Type B pancreatic cell (in vitro differentiated cells): Measurements from ENCODE around the gene ERCC4. TPM values are rescaled to one million over a fixed set of nuclear protein-coding genes. Genes with fewer than 3 reads are reported as not detected.
A peak's percentile ranks its signal among the peaks of the same experiment; 100 is the strongest.

Experiments used
- DNase-seq: peaks from one replicate; pipeline ENCODE4 v3.0.0; 2021; ENCODE audit warnings: mixed read lengths; ENCODE audit not compliant: unreplicated experiment; ENCODE audit errors: extremely low spot score
- H3K27ac Mint-ChIP-seq: 2 replicates; pipeline ENCODE4 v1.8.0; 2021; ENCODE audit warnings: mild to moderate bottlenecking, mixed read lengths
- H3K27me3 Mint-ChIP-seq: 2 replicates; pipeline ENCODE4 v1.8.0; 2021; ENCODE audit warnings: mixed read lengths
- H3K36me3 Mint-ChIP-seq: 2 replicates; pipeline ENCODE4 v1.8.0; 2021; ENCODE audit warnings: mixed read lengths
- H3K4me1 Mint-ChIP-seq: one replicate; pipeline ENCODE4 v1.8.0; 2021; ENCODE audit warnings: mixed read lengths; ENCODE audit not compliant: unreplicated experiment
- H3K4me3 Mint-ChIP-seq: 2 replicates; pipeline ENCODE4 v1.8.0; 2021; ENCODE audit warnings: mild to moderate bottlenecking, mixed read lengths
- H3K9me3 Mint-ChIP-seq: 2 replicates; pipeline ENCODE4 v1.8.0; 2021; ENCODE audit warnings: mixed read lengths
- CTCF ChIP-seq: fragments of 200-600 bp; sonication (generic); conservative IDR thresholded peaks from 2 replicates; pipeline ENCODE4 v1.5.0; 2021; ENCODE audit warnings: antibody characterized with exemption, mild to moderate bottlenecking
- total RNA-seq: library from RNA; stranded (reverse); gene quantifications from 2 replicates; pipeline ENCODE4 v1.2.1, GENCODE V29; 2021; ENCODE audit warnings: low replicate concordance

The ERCC4 gene
- total RNA-seq, 1 donor from 2014 or later = 17.9 TPM

DNA sequence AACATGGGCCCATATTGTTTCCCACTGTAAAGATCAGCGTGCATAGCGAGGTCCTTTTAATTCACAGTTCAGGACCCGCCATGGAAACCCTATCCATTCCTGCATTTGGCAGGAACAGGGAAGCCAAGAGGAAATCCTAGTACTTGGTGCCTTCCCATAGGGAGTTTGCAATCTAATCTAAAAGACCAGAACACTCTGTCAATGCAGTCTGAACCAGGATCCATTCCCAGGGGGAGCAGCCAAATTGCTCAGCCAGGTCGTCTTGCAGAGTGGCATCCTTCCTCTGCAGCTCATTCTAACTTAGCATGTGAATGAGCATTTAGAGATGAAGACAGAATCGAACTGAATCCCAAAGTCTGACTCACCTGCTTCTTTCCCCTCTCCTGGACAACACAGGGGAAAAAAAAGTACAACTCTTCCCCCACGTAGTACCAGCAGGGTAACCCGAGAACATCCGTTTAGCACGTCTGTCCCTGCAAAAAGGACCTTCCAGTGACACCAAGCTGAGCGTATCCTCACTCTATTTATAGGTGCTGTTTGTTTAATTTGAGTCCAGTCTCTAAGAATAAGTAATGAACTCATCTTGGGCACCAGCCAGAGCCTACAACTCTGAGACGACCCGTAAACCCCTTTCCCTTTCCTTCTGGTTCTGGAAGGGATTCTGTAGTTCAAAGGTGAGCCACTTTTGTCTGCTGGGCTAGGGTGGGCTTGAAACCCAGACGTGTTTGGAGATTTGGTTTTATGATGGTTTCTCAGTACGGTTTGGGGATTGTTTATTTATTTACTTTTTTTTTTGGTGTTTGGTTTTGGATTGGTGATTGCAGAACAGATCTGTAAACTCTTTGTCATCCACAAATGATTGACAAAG, 74.5 kb downstream of the ERCC4 start:
- TF ChIP-seq CTCF = no peak
- Mint-ChIP-seq H3K9me3 (no peaks in the 10 kb centered on the region), H3K4me3 (no peak overlapping the region), H3K27ac (no peak overlapping the region), H3K36me3 (no peaks in the 10 kb centered on the region), H3K27me3 (no peaks in the 10 kb centered on the region), H3K4me1 (peaks cover 8% of the 10 kb centered on the region)
- DNase-seq = peak; percentile 6

DNA sequence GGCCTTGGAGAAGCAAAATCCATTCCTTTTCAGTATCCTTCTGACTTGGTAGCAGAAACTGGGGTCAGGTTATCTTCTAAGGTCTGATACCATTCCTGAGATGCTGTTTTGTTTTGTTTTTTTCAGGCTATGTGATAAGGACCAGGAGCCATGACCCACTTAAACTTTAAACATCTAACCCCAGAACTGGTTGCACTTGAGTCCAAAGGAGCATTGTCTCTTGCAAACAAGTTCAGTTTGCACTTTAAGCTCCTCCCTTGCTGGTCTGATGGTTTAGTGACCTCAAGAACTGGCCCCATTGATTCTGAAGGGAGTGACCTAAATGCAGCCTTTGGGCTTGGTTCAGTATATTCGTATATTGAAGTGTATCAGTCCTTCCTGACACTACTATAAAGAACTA, 75.2 kb downstream of the ERCC4 start:
- no peaks in the 10 kb centered on the region for H3K27me3 Mint-ChIP-seq
- no peak overlapping the region for H3K4me3 Mint-ChIP-seq

GRCh38 chr16:13996778-13997288, 76.9 kb downstream of the ERCC4 start:
- TF ChIP-seq CTCF = no peak
- DNase-seq = peak; percentile 24
- Mint-ChIP-seq H3K9me3 (no peaks in the 10 kb centered on the region), H3K36me3 (no peaks in the 10 kb centered on the region), H3K4me3 (no peak overlapping the region), H3K27me3 (no peaks in the 10 kb centered on the region), H3K4me1 (peaks cover 10% of the 10 kb centered on the region), H3K27ac (peak overlapping the region; percentile 49)

More for the DNA sequence above, 75.2 kb downstream of the ERCC4 start:
- Mint-ChIP-seq H3K36me3 (no peaks in the 10 kb centered on the region), H3K27ac (no peak overlapping the region), H3K4me1 (peaks cover 10% of the 10 kb centered on the region), H3K9me3 (no peaks in the 10 kb centered on the region)
- no peak for DNase-seq
- TF ChIP-seq CTCF = no peak

- H3K36me3 Mint-ChIP-seq = no peaks in the 10 kb centered on the region
- no peak for TF ChIP-seq CTCF
Observed at GRCh38 chr16:13997526-13997925, 77.6 kb downstream of the ERCC4 start.

GRCh38 chr16:13997933-13998332, 78.0 kb downstream of the ERCC4 start:
- H3K9me3 Mint-ChIP-seq = no peaks in the 10 kb centered on the region
- no peak overlapping the region for H3K27ac Mint-ChIP-seq
- H3K27me3 Mint-ChIP-seq = no peaks in the 10 kb centered on the region
- no peaks in the 10 kb centered on the region for H3K36me3 Mint-ChIP-seq
- H3K4me1 Mint-ChIP-seq = peaks cover 18% of the 10 kb centered on the region
- no peak for DNase-seq
- no peak for TF ChIP-seq CTCF
- H3K4me3 Mint-ChIP-seq = no peak overlapping the region

More at GRCh38 chr16:13997526-13997925, 77.6 kb downstream of the ERCC4 start:
- no peak for DNase-seq
- Mint-ChIP-seq H3K4me1 (peaks cover 14% of the 10 kb centered on the region), H3K27ac (peak overlapping the region; percentile 49), H3K4me3 (no peak overlapping the region), H3K9me3 (no peaks in the 10 kb centered on the region), H3K27me3 (no peaks in the 10 kb centered on the region)
